ENCODE data around the gene MYO7B.
A peak's percentile ranks its signal among the peaks of the same experiment; 100 is the strongest.

Gene MYO7B

GRCh38 chr2:127672341-127673224 lies 137.1 kb downstream of the MYO7B start:
- DNase-seq (ENCODE audit: low read depth in 1 of 2, low spot score in 1 of 2), result no peak
- H3K4me3 ChIP-seq (replicated peaks; ENCODE audit: insufficient read depth, low read length), result no peak overlapping the region
- peaks cover 33% of the 10 kb centered on the region for H3K27me3 ChIP-seq (ENCODE audit: insufficient read depth, poor library complexity, severe bottlenecking)
- TF ChIP-seq POLR2AphosphoS5 (IDR thresholded peaks at IDR 0.05; ENCODE audit: low read depth), result no peak
- TF ChIP-seq REST (IDR thresholded peaks at IDR 0.05; ENCODE audit: insufficient replicate concordance, low read depth), result no peak
- no peak for TF ChIP-seq GABPA (IDR thresholded peaks at IDR 0.05; ENCODE audit: low read depth)
- no peak for TF ChIP-seq SPI1 (IDR thresholded peaks at IDR 0.05; ENCODE audit: borderline replicate concordance, low read depth)
- no peak for TF ChIP-seq CTCF (IDR thresholded peaks at IDR 0.05; ENCODE audit: insufficient read depth, low read length)
- no peak overlapping the region for H3K27ac ChIP-seq (replicated peaks)

- no peak for DNase-seq (ENCODE audit: low read depth in 1 of 2, low spot score in 1 of 2)
- Histone ChIP-seq H3K4me3 (replicated peaks; ENCODE audit: insufficient read depth, low read length) (no peak overlapping the region), H3K27ac (replicated peaks) (no peak overlapping the region), H3K27me3 (ENCODE audit: insufficient read depth, poor library complexity, severe bottlenecking) (peaks cover 35% of the 10 kb centered on the region)
- TF ChIP-seq POLR2AphosphoS5 (IDR thresholded peaks at IDR 0.05; ENCODE audit: low read depth) (no peak), SPI1 (IDR thresholded peaks at IDR 0.05; ENCODE audit: borderline replicate concordance, low read depth) (no peak), CTCF (IDR thresholded peaks at IDR 0.05; ENCODE audit: insufficient read depth, low read length) (no peak)
Measured at GRCh38 chr2:127673291-127674069, 138.0 kb downstream of the MYO7B start.

- peaks cover 35% of the 10 kb centered on the region for H3K27me3 ChIP-seq (ENCODE audit: insufficient read depth, poor library complexity, severe bottlenecking)
Measured at GRCh38 chr2:127674241-127675209, 139.0 kb downstream of the MYO7B start.

More at GRCh38 chr2:127674241-127675209, 139.0 kb downstream of the MYO7B start:
- Histone ChIP-seq H3K27ac (replicated peaks) (no peak overlapping the region), H3K4me3 (replicated peaks; ENCODE audit: insufficient read depth, low read length) (peak overlapping the region; percentile 10; the same call in 1 of the 2 replicates)
- TF ChIP-seq CTCF (IDR thresholded peaks at IDR 0.05; ENCODE audit: insufficient read depth, low read length), result no peak
- TF ChIP-seq REST (IDR thresholded peaks at IDR 0.05; ENCODE audit: insufficient replicate concordance, low read depth), result no peak
- no peak for TF ChIP-seq POLR2AphosphoS5 (IDR thresholded peaks at IDR 0.05; ENCODE audit: low read depth)
- TF ChIP-seq SPI1 (IDR thresholded peaks at IDR 0.05; ENCODE audit: borderline replicate concordance, low read depth), result no peak
- TF ChIP-seq GABPA (IDR thresholded peaks at IDR 0.05; ENCODE audit: low read depth), result no peak
- no peak for DNase-seq (ENCODE audit: low read depth in 1 of 2, low spot score in 1 of 2)
